Mucosa of rectum (tissue), 2 donors: Measurements from ENCODE around the gene ANTXR2.

ENCODE experiments used
- H3K27ac ChIP-seq, 2 donors: one replicate each; pipeline ENCODE4 v1.7.0; 2013; ENCODE audit warnings: inconsistent platforms in 2 of 2, low read depth in 2 of 2, low read length in 2 of 2
- H3K27me3 ChIP-seq, 2 donors: one replicate each; pipeline ENCODE4 v1.7.0; 2013; ENCODE audit warnings: low read length in 2 of 2; ENCODE audit not compliant: control insufficient read depth in 2 of 2, insufficient read depth in 2 of 2
- H3K36me3 ChIP-seq, 2 donors: one replicate each; pipeline ENCODE4 v1.7.0; 2013; ENCODE audit warnings: low read length in 2 of 2; ENCODE audit not compliant: control insufficient read depth in 2 of 2, insufficient read depth in 2 of 2
- H3K4me1 ChIP-seq, 2 donors: one replicate each; pipeline ENCODE4 v1.7.0; 2013; ENCODE audit warnings: low read length in 2 of 2, mild to moderate bottlenecking in 1 of 2; ENCODE audit not compliant: control insufficient read depth in 2 of 2, insufficient read depth in 2 of 2
- H3K4me3 ChIP-seq, 2 donors: one replicate each; pipeline ENCODE4 v1.7.0; 2013; ENCODE audit warnings: low read length in 2 of 2
- H3K9ac ChIP-seq, 2 donors: one replicate each; pipeline ENCODE4 v1.7.0; 2013; ENCODE audit warnings: low read length in 2 of 2, low read depth in 1 of 2, mild to moderate bottlenecking in 1 of 2
- H3K9me3 ChIP-seq, 2 donors: one replicate each; pipeline ENCODE4 v1.7.0; 2013; ENCODE audit warnings: low read length in 2 of 2; ENCODE audit not compliant: control insufficient read depth in 2 of 2
- donor health status: healthy.
- donor health status: Normal muscosa, but diverticular disease.

Gene ANTXR2

GRCh38 chr4:79947386-79947785, 125.6 kb downstream of the ANTXR2 start:
- Histone ChIP-seq H3K4me1 (no peaks in the 10 kb centered on the region), H3K36me3 (peaks cover 0 to 2% of the 10 kb centered on the region in 2 donors), H3K27ac (no peak overlapping the region)

GRCh38 chr4:79935274-79935673, 137.8 kb downstream of the ANTXR2 start:
- Histone ChIP-seq H3K36me3 (no peaks in the 10 kb centered on the region), H3K27me3 (no peaks in the 10 kb centered on the region), H3K4me1 (no peaks in the 10 kb centered on the region), H3K9ac (no peak overlapping the region), H3K9me3 (no peaks in the 10 kb centered on the region), H3K4me3 (no peak overlapping the region), H3K27ac (no peak overlapping the region)

More at GRCh38 chr4:79947386-79947785, 125.6 kb downstream of the ANTXR2 start:
- Histone ChIP-seq H3K9ac (no peak overlapping the region), H3K4me3 (no peak overlapping the region), H3K27me3 (no peaks in the 10 kb centered on the region), H3K9me3 (no peaks in the 10 kb centered on the region)

- Histone ChIP-seq H3K4me3 (no peak overlapping the region), H3K9me3 (no peaks in the 10 kb centered on the region), H3K9ac (no peak overlapping the region), H3K27me3 (no peaks in the 10 kb centered on the region), H3K4me1 (no peaks in the 10 kb centered on the region), H3K36me3 (no peaks in the 10 kb centered on the region), H3K27ac (no peak overlapping the region)
Measured at GRCh38 chr4:79934660-79935059, 138.4 kb downstream of the ANTXR2 start.

GRCh38 chr4:79927931-79928330, 145.1 kb downstream of the ANTXR2 start:
- H3K9ac ChIP-seq: no peak overlapping the region
- H3K27me3 ChIP-seq: no peaks in the 10 kb centered on the region
- no peak overlapping the region for H3K4me3 ChIP-seq
- H3K27ac ChIP-seq: no peak overlapping the region
- H3K9me3 ChIP-seq: no peaks in the 10 kb centered on the region
- H3K36me3 ChIP-seq: peaks cover 0 to 3% of the 10 kb centered on the region in 2 donors
- H3K4me1 ChIP-seq: no peaks in the 10 kb centered on the region

GRCh38 chr4:79923281-79923680, 149.7 kb downstream of the ANTXR2 start:
- no peak overlapping the region for H3K4me3 ChIP-seq
- peaks cover 0 to 3% of the 10 kb centered on the region in 2 donors for H3K36me3 ChIP-seq
- no peak overlapping the region for H3K27ac ChIP-seq
- no peaks in the 10 kb centered on the region for H3K4me1 ChIP-seq
- H3K9me3 ChIP-seq: no peaks in the 10 kb centered on the region
- H3K9ac ChIP-seq: no peak overlapping the region
- H3K27me3 ChIP-seq: no peaks in the 10 kb centered on the region

- no peak overlapping the region for H3K9ac ChIP-seq
- no peaks in the 10 kb centered on the region for H3K4me1 ChIP-seq
- H3K27ac ChIP-seq: no peak overlapping the region
- no peaks in the 10 kb centered on the region for H3K27me3 ChIP-seq
- no peaks in the 10 kb centered on the region for H3K9me3 ChIP-seq
- no peak overlapping the region for H3K4me3 ChIP-seq
- peaks cover 0 to 3% of the 10 kb centered on the region in 2 donors for H3K36me3 ChIP-seq
Measured at GRCh38 chr4:79922011-79922410, 151.0 kb downstream of the ANTXR2 start.

- Histone ChIP-seq H3K4me1 (no peaks in the 10 kb centered on the region), H3K9me3 (no peaks in the 10 kb centered on the region), H3K36me3 (peaks cover 0 to 3% of the 10 kb centered on the region in 2 donors), H3K27ac (no peak overlapping the region), H3K9ac (no peak overlapping the region), H3K27me3 (no peaks in the 10 kb centered on the region), H3K4me3 (no peak overlapping the region)
Measured at GRCh38 chr4:79920163-79920853, 152.7 kb downstream of the ANTXR2 start.

GRCh38 chr4:79918292-79918691, 154.7 kb downstream of the ANTXR2 start:
- no peak overlapping the region for H3K4me3 ChIP-seq
- no peaks in the 10 kb centered on the region for H3K4me1 ChIP-seq
- no peaks in the 10 kb centered on the region for H3K9me3 ChIP-seq
- no peak overlapping the region for H3K27ac ChIP-seq
- no peak overlapping the region for H3K9ac ChIP-seq
- H3K27me3 ChIP-seq: no peaks in the 10 kb centered on the region
- H3K36me3 ChIP-seq: peaks cover 0 to under 1% of the 10 kb centered on the region in 2 donors

GRCh38 chr4:79917246-79917645, 155.8 kb downstream of the ANTXR2 start:
- H3K9me3 ChIP-seq: no peaks in the 10 kb centered on the region
- H3K4me3 ChIP-seq: no peak overlapping the region
- H3K4me1 ChIP-seq: no peaks in the 10 kb centered on the region
- H3K36me3 ChIP-seq: no peaks in the 10 kb centered on the region
- no peak overlapping the region for H3K9ac ChIP-seq
- H3K27ac ChIP-seq: no peak overlapping the region
- H3K27me3 ChIP-seq: no peaks in the 10 kb centered on the region

GRCh38 chr4:79915246-79915645, 157.8 kb downstream of the ANTXR2 start:
- Histone ChIP-seq H3K27me3 (no peaks in the 10 kb centered on the region), H3K9me3 (no peaks in the 10 kb centered on the region), H3K4me3 (no peak overlapping the region), H3K27ac (no peak overlapping the region), H3K4me1 (no peaks in the 10 kb centered on the region), H3K9ac (no peak overlapping the region), H3K36me3 (no peaks in the 10 kb centered on the region)
